Smooth muscle cell (in vitro differentiated cells): ENCODE data around the gene MSL2. TPM values are rescaled to one million over a fixed set of nuclear protein-coding genes. Genes with fewer than 3 reads are reported as not detected.
"Not testable (repeated sequence)": the region's sequence is repeated elsewhere in the genome, so short reads cannot be mapped to it uniquely, and the experiment has no call there.

Source experiments
- DNase-seq: peaks from one replicate; lab custom pipeline; 2025; ENCODE audit not compliant: unreplicated experiment; lab: John Stamatoyannopoulos, UW
- H2AFZ ChIP-seq: fragments of 200-600 bp; sonication (generic); 2 replicates; pipeline ENCODE4 v1.6.0; 2016; ENCODE audit warnings: antibody characterized with exemption, low read depth, mild to moderate bottlenecking
- H3F3A ChIP-seq: fragments of 200-600 bp; sonication (generic); 2 replicates; pipeline ENCODE4 v1.6.0; 2017; ENCODE audit warnings: antibody characterized with exemption, low read depth
- H3K27ac ChIP-seq: fragments of 200-600 bp; sonication (generic); 2 replicates; pipeline ENCODE4 v1.5.1; 2016; ENCODE audit warnings: low read depth, mild to moderate bottlenecking
- H3K27me3 ChIP-seq: fragments of 200-600 bp; sonication (generic); 2 replicates; pipeline ENCODE4 v1.6.1; 2016; ENCODE audit warnings: low read depth, mild to moderate bottlenecking
- H3K36me3 ChIP-seq: fragments of 200-600 bp; sonication (generic); 2 replicates; pipeline ENCODE4 v1.5.1; 2016; ENCODE audit warnings: low read depth
- H3K4me1 ChIP-seq: fragments of 200-600 bp; sonication (generic); 2 replicates; pipeline ENCODE4 v1.5.1; 2016; ENCODE audit warnings: low read depth
- H3K4me2 ChIP-seq: fragments of 200-600 bp; sonication (generic); 2 replicates; pipeline ENCODE4 v1.6.0; 2016; ENCODE audit warnings: mild to moderate bottlenecking
- H3K4me3 ChIP-seq: fragments of 200-600 bp; sonication (generic); 2 replicates; pipeline ENCODE4 v1.5.1; 2016; ENCODE audit warnings: mild to moderate bottlenecking
- H3K79me2 ChIP-seq: fragments of 200-600 bp; sonication (generic); 2 replicates; pipeline ENCODE4 v1.6.0; 2016; ENCODE audit warnings: low read depth, mild to moderate bottlenecking
- H3K9ac ChIP-seq: fragments of 200-600 bp; sonication (generic); 2 replicates; pipeline ENCODE4 v1.6.0; 2016; ENCODE audit warnings: low read depth
- H3K9me3 ChIP-seq: fragments of 200-600 bp; sonication (generic); replicated peaks from 2 replicates; pipeline ENCODE4 v1.5.1; 2016; ENCODE audit warnings: low read depth
- H4K20me1 ChIP-seq: fragments of 200-600 bp; sonication (generic); 2 replicates; pipeline ENCODE4 v1.6.0; 2016; ENCODE audit warnings: low read depth
- WGBS: methylation state at CpG from one replicate; pipeline ENCODE4 v1.1.7; 2016; ENCODE audit warnings: low lambda C conversion rate; 5-methylcytosine and 5-hydroxymethylcytosine counted together
- polyA plus RNA-seq: library from polyadenylated mRNA; unstranded; fragments of >200 nt; fragmentation: Nextera tagmentation; extraction: Ambion mirVana; gene quantifications from 2 replicates; pipeline ENCODE4 v1.2.1, GENCODE V29; 2016
- total RNA-seq: library from RNA; depleted of rRNA; stranded (reverse); fragments of >200 nt; gene quantifications from 2 replicates; pipeline ENCODE4 v1.2.3, GENCODE V29; 2014
- TF ChIP-seq, protein P1 (sequence below): fragments of 200-600 bp; sonication (generic); IDR thresholded peaks from 2 replicates; pipeline ENCODE4 v1.5.1; 2017; ENCODE audit warnings: borderline replicate concordance, mild to moderate bottlenecking, antibody characterized with exemption; ENCODE audit not compliant: insufficient read depth, poor library complexity, severe bottlenecking

MSL2 gene
- total and polyA plus RNA-seq, 2 experiments from 2014 or later = 5.7 to 39.9 TPM

DNA sequence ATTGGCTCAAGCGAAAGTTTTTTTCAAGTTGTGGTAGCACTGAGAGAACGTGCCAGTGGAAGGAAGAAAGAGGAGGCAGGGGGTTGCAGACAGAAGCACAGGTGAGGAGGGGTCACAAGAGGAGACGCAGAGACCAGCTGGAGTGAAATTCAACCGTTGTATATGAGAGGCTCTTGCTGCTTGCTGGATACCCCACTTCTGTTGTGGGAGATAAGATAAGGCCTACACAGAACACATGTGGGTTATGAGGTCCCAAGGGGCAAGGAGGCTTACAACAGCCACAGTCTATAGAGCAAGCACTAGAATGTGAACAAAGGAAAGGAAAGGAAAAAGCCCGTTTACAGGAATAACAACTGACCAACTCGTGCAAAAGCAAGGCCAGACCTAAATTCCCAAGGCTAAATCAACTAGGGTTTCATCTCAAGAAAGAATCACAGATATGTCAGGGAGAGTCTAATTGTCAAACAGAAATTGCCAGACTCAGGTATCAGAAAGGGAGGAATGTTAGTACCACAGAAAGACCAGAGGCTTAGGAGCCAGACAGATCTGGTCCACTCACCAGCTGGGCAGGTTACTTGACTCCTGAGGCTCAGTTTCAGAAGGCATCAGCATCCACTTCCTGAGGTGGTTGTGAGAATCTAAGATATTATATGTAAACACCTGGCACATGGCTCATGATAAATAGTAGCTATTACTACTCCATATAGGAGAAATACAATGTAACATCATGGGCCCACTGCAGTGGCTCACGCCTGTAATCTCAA is 60.9 kb downstream of the MSL2 start:
- H3K36me3 ChIP-seq = no peaks in the 10 kb centered on the region
- H3K27ac ChIP-seq = no peak overlapping the region
- no peak overlapping the region for H3K4me3 ChIP-seq
- H3K4me1 ChIP-seq = no peaks in the 10 kb centered on the region
- no peak overlapping the region for H3K4me2 ChIP-seq
- no peak overlapping the region for H3K9ac ChIP-seq
- no peaks in the 10 kb centered on the region for H3K27me3 ChIP-seq
- H3K79me2 ChIP-seq = no peaks in the 10 kb centered on the region
- TF ChIP-seq, protein P1, sequence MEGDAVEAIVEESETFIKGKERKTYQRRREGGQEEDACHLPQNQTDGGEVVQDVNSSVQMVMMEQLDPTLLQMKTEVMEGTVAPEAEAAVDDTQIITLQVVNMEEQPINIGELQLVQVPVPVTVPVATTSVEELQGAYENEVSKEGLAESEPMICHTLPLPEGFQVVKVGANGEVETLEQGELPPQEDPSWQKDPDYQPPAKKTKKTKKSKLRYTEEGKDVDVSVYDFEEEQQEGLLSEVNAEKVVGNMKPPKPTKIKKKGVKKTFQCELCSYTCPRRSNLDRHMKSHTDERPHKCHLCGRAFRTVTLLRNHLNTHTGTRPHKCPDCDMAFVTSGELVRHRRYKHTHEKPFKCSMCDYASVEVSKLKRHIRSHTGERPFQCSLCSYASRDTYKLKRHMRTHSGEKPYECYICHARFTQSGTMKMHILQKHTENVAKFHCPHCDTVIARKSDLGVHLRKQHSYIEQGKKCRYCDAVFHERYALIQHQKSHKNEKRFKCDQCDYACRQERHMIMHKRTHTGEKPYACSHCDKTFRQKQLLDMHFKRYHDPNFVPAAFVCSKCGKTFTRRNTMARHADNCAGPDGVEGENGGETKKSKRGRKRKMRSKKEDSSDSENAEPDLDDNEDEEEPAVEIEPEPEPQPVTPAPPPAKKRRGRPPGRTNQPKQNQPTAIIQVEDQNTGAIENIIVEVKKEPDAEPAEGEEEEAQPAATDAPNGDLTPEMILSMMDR = no peak
- H2AFZ ChIP-seq = no peak overlapping the region
- no peaks in the 10 kb centered on the region for H4K20me1 ChIP-seq
- no peaks in the 10 kb centered on the region for H3K9me3 ChIP-seq
- no peak for DNase-seq
- WGBS = 86% methylated on average over 7 of the region's 7 CpGs
- no peaks in the 10 kb centered on the region for H3F3A ChIP-seq

DNA sequence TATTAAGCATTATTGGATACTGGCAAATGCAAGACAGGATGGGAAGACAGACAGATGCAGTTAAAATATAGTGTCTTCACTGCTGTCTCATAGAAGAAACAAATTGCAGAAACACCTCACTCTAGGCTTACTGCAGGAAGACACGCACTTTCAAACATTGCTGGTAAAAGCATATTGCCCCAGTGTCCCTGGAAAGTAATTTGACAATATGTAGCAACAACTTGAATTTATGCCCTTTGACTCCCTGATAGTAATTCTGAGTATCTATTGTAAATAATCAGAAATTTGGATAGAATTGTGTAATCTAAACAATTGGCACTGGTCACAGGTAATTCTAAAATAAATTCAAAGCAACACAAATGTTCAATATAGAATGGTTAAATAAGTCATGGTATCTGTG is 62.0 kb downstream of the MSL2 start:
- Histone ChIP-seq H2AFZ (no peak overlapping the region), H4K20me1 (no peaks in the 10 kb centered on the region), H3K27me3 (no peaks in the 10 kb centered on the region), H3K79me2 (no peaks in the 10 kb centered on the region), H3K9ac (no peak overlapping the region), H3F3A (no peaks in the 10 kb centered on the region), H3K4me1 (no peaks in the 10 kb centered on the region), H3K4me2 (no peak overlapping the region), H3K4me3 (no peak overlapping the region), H3K9me3 (no peaks in the 10 kb centered on the region), H3K27ac (no peak overlapping the region), H3K36me3 (no peaks in the 10 kb centered on the region)
- no peak for DNase-seq
- WGBS = 97% methylated on average over 1 of the region's 1 CpG
- TF ChIP-seq, protein P1 = no peak

DNA sequence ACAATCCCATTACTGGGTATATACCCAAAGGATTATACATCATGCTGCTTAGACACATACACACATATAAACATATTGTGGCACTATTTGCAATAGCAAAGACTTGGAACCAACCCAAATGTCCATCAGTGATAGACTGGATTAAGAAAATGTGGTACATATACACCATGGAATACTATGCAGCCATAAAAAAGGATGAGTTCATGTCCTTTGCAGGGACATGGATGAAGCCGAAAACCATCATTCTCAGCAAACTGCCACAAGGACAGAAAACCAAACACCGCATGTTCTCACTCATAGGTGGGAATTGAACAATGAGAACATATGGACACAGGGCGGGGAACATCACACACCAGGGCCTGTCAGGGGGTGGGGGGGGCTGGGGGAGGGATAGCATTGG is 64.5 kb downstream of the MSL2 start:
- not testable (repeated sequence) for H4K20me1 ChIP-seq, H3K4me2 ChIP-seq, H3K27me3 ChIP-seq, H3K9me3 ChIP-seq, H3F3A ChIP-seq, H3K27ac ChIP-seq, H3K9ac ChIP-seq, H3K79me2 ChIP-seq, H2AFZ ChIP-seq, H3K4me1 ChIP-seq, H3K4me3 ChIP-seq, H3K36me3 ChIP-seq, DNase-seq
- 96% methylated on average over 3 of the region's 3 CpGs for WGBS

DNA sequence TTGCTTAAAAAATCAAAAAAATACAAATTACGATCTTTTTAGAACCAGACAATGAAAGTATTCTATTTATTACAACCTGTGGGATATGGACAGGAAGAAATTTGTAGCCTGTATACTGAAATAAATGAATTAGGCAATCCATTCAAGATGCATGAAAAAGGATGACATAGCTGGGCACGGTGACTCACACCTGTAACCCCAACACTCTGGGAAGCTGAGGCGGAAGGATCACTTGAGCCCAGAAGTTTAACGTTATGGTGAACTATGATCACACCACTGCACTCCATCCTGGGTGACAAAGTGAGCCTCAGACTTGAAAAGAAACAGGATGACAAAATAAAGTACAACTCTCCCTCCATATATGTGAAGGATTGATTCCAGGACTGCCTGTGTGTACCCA is 74.1 kb downstream of the MSL2 start:
- Histone ChIP-seq H3K9me3 (no peaks in the 10 kb centered on the region), H3F3A (no peaks in the 10 kb centered on the region), H3K79me2 (no peaks in the 10 kb centered on the region), H3K27ac (no peak overlapping the region), H3K9ac (no peak overlapping the region), H3K4me2 (no peak overlapping the region), H3K4me1 (no peaks in the 10 kb centered on the region), H3K27me3 (no peaks in the 10 kb centered on the region), H4K20me1 (no peaks in the 10 kb centered on the region), H2AFZ (no peak overlapping the region), H3K36me3 (no peaks in the 10 kb centered on the region), H3K4me3 (no peak overlapping the region)
- no peak for DNase-seq
- WGBS = 93% methylated on average over 4 of the region's 4 CpGs
- TF ChIP-seq, protein P1 = no peak
